HL-60 (cell line): Measurements from ENCODE around the gene NPRL2.
A peak's percentile ranks its signal among the peaks of the same experiment; 100 is the strongest.

Source experiments
- POLR2AphosphoS5 ChIP-seq: IDR thresholded peaks from 2 replicates; pipeline ENCODE4 v1.6.1; 2012; ENCODE audit warnings: low read depth
- REST ChIP-seq: IDR thresholded peaks from 2 replicates; pipeline ENCODE4 v1.6.1; 2012; ENCODE audit warnings: low read depth; ENCODE audit not compliant: insufficient replicate concordance
- TF ChIP-seq, protein P1 (sequence below): IDR thresholded peaks from one replicate; pipeline ENCODE4 v1.5.1; 2011; ENCODE audit warnings: low read length, control low read depth, inconsistent platforms; ENCODE audit not compliant: insufficient read depth

DNA sequence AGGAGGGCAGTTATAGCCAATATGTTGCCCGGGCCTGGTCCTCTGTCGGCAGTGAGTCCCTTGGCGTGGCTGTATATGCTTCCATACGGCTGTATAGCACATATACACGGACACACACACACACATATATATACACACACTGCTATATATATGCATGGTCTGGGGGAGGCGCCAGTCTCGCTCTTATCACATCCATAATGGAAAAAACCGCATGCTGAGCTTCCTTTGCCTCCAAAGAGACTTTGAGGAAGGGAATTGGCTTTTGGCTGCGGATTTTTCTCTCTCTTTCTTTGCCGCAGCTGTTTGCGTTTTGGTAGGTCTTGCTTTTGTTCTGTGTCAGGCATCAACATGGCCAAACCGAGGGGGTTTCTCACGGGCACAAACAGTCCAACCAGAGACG lies 20.0 kb upstream of the NPRL2 start:
- TF ChIP-seq, protein P1, sequence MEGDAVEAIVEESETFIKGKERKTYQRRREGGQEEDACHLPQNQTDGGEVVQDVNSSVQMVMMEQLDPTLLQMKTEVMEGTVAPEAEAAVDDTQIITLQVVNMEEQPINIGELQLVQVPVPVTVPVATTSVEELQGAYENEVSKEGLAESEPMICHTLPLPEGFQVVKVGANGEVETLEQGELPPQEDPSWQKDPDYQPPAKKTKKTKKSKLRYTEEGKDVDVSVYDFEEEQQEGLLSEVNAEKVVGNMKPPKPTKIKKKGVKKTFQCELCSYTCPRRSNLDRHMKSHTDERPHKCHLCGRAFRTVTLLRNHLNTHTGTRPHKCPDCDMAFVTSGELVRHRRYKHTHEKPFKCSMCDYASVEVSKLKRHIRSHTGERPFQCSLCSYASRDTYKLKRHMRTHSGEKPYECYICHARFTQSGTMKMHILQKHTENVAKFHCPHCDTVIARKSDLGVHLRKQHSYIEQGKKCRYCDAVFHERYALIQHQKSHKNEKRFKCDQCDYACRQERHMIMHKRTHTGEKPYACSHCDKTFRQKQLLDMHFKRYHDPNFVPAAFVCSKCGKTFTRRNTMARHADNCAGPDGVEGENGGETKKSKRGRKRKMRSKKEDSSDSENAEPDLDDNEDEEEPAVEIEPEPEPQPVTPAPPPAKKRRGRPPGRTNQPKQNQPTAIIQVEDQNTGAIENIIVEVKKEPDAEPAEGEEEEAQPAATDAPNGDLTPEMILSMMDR: peak; percentile 15
- TF ChIP-seq REST (no peak), POLR2AphosphoS5 (no peak)
